AG04449 (cell line): Measurements from ENCODE around the gene NUP214.

ENCODE experiments used
- CTCF ChIA-PET: fragments of 350-600 bp; formaldehyde crosslinking; extraction: SDS; loops from one replicate; lab custom pipeline; 2021; ENCODE audit warnings: antibody characterized with exemption; lab: Yijun Ruan, JAX
- POLR2A ChIA-PET: fragments of 400-600, 350-600 bp; formaldehyde crosslinking; extraction: SDS; loops from one replicate; lab custom pipeline; 2020; ENCODE audit warnings: antibody characterized with exemption, inconsistent platforms; lab: Yijun Ruan, JAX
- DNase-seq: peaks from one replicate; pipeline ENCODE4 v3.0.0-alpha.2; 2010; ENCODE audit warnings: low read depth, low spot score
- H3K4me3 ChIP-seq: 2 replicates; pipeline ENCODE4 v1.5.1; 2011; ENCODE audit warnings: low read depth, mild to moderate bottlenecking, control low read depth, low read length
- TF ChIP-seq, protein P1 (sequence below): IDR thresholded peaks from one replicate; pipeline ENCODE4 v1.5.1; 2011; ENCODE audit warnings: mild to moderate bottlenecking, moderate library complexity, low read length, control low read depth, inconsistent platforms; ENCODE audit not compliant: insufficient read depth; ENCODE audit errors: missing control alignments

Gene NUP214

DNA sequence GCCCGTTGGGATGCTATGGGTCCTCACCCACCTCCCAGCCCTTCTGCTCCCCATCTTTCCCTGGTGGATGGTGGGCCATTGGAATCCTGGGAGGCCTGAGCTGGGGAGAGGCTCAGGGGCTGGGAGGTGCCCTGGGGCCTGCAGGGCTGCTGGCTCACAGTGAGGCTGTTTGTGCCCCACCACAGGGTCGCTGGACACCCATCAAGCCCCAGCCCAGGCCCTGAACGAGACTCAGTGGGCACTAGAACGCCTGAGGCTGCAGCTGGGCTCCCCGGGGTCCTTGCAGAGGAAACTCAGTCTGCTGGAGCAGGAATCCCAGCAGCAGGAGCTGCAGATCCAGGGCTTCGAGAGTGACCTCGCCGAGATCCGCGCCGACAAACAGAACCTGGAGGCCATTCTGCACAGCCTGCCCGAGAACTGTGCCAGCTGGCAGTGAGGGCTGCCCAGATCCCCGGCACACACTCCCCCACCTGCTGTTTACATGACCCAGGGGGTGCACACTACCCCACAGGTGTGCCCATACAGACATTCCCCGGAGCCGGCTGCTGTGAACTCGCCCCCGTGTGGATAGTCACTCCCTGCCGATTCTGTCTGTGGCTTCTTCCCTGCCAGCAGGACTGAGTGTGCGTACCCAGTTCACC lies 33.9 kb upstream of the NUP214 start:
- ChIA-PET CTCF (no interaction called here), POLR2A (no interaction called here)
- H3K4me3 ChIP-seq = no peak overlapping the region
- no peak for DNase-seq
- TF ChIP-seq, protein P1, sequence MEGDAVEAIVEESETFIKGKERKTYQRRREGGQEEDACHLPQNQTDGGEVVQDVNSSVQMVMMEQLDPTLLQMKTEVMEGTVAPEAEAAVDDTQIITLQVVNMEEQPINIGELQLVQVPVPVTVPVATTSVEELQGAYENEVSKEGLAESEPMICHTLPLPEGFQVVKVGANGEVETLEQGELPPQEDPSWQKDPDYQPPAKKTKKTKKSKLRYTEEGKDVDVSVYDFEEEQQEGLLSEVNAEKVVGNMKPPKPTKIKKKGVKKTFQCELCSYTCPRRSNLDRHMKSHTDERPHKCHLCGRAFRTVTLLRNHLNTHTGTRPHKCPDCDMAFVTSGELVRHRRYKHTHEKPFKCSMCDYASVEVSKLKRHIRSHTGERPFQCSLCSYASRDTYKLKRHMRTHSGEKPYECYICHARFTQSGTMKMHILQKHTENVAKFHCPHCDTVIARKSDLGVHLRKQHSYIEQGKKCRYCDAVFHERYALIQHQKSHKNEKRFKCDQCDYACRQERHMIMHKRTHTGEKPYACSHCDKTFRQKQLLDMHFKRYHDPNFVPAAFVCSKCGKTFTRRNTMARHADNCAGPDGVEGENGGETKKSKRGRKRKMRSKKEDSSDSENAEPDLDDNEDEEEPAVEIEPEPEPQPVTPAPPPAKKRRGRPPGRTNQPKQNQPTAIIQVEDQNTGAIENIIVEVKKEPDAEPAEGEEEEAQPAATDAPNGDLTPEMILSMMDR = no peak

DNA sequence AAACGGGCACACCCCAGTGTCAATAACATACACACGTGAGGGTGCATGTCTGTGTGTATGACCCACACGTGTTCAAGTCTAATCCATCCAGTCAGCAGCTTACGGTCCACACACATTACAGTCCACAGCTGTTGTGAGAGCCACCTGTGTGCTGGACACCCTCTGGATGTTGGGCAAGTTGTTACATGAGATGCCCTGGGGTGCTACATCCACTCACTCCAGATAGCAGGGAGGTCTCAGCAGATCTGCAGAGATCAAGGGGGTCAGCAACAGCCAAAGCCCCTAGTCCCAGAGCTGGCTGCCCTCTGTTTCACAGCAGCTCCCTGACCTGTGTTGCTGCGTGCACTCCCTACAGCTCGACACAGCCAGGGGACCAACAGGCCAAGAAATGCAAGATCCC lies 33.4 kb upstream of the NUP214 start:
- CTCF ChIA-PET = interaction anchor here (1.1 kb wide), 1 partner anchor 35 kb away, joined by 3 read pairs; no protein-coding TSS in a partner anchor
- no peak overlapping the region for H3K4me3 ChIP-seq
- TF ChIP-seq, protein P1 = no peak
- DNase-seq = no peak
- POLR2A ChIA-PET = no interaction called here

- no peak overlapping the region for H3K4me3 ChIP-seq
- TF ChIP-seq, protein P1 = no peak
- ChIA-PET POLR2A (no interaction called here), CTCF (interaction anchor here (0.9 to 1.1 kb wide), 2 partner anchors 35 to 47 kb away, joined by 3 read pairs; no protein-coding TSS in a partner anchor)
- no peak for DNase-seq
These were observed 32.6 kb upstream of the NUP214 start for GRCh38 chr9:131092548-131093440.

- TF ChIP-seq, protein P1 = no peak
- POLR2A ChIA-PET = no interaction called here
- no peak overlapping the region for H3K4me3 ChIP-seq
- CTCF ChIA-PET = interaction anchor here (0.6 to 2.1 kb wide), 3 partner anchors 11 to 243 kb away, joined by 3 to 8 read pairs (median 3); no protein-coding TSS in a partner anchor
- DNase-seq = no peak
These were observed 31.4 kb upstream of the NUP214 start for GRCh38 chr9:131094015-131094414.

DNA sequence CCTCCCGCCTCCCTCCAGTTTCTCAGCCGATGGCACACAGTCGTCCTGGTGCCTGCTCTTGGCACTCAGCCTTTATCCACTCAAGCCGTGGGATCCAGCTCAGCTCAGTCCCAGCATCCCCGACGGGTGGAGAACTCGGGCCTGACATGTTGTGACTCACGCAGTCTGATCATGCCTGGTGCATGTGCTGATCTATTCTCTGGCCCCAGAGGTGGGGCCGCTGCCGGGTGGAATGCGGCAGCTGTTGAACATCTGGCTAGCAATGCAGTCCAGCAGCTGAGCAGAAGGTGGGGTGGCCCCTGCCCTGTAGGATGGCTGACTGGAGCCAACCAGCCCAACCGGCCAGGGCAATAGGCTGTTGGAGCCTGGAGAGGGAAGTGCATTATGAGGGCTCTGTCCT lies 30.8 kb upstream of the NUP214 start:
- TF ChIP-seq, protein P1 = no peak
- no peak overlapping the region for H3K4me3 ChIP-seq
- DNase-seq = no peak
- ChIA-PET CTCF (interaction anchor here (0.6 to 2.1 kb wide), 4 partner anchors 11 to 242 kb away, joined by 3 to 8 read pairs (median 3); no protein-coding TSS in a partner anchor), POLR2A (no interaction called here)

DNA sequence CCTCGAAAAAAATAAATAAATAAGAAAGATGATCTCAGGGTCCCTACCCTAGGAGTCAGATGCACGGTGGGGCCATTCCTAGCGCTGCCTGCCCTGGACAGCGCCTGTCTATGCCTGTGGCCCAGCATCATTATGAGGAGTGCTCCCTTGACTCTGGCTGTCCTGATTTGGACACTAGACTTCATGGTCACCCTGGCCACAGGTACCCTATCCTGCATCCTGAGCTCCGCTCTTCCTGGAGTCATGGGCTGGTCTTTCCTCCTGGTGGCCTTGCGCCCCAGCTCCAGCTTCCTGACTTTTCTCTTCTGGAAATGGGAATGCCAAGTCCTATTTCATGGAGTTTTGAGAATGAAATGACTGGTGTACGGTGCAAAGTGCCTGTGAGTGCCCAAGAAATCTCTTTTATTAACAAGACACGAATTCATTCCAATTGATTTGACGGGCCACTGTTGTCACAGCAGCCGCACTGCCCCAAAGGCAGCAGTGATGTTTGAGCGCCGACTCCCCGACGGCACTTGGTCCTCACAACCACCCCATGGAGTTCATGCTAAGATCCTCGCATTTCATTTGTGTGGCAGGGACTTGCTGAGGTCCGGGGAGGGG lies 29.6 kb upstream of the NUP214 start:
- TF ChIP-seq, protein P1 = no peak
- no peak for DNase-seq
- CTCF ChIA-PET = interaction anchor here (0.9 kb wide), 1 partner anchor 389 kb away, joined by 3 read pairs; no protein-coding TSS in a partner anchor
- H3K4me3 ChIP-seq = no peak overlapping the region
- POLR2A ChIA-PET = no interaction called here
